Keratinocyte (primary cell): ENCODE data around the gene MAB21L3.

Experiments
- EZH2 ChIP-seq: IDR thresholded peaks from one replicate; pipeline ENCODE4 v1.6.1; 2012; ENCODE audit warnings: inconsistent platforms, mild to moderate bottlenecking, low read length, moderate library complexity
- TF ChIP-seq, protein P1 (sequence below), 3 experiments: IDR thresholded peaks in 1 of 3; conservative IDR thresholded peaks in 1 of 3; optimal IDR thresholded peaks in 1 of 3; 2 replicates in 2 of 3; 3 replicates in 1 of 3; pipeline versions ENCODE3 to v1.5.1; 2011; ENCODE audit warnings: low read length in 3 of 3, mild to moderate bottlenecking in 3 of 3, moderate library complexity in 2 of 3, control low read depth in 1 of 3, inconsistent platforms in 1 of 3; ENCODE audit not compliant: insufficient read depth in 2 of 3; ENCODE audit errors: extremely low read depth in 1 of 3

DNA sequence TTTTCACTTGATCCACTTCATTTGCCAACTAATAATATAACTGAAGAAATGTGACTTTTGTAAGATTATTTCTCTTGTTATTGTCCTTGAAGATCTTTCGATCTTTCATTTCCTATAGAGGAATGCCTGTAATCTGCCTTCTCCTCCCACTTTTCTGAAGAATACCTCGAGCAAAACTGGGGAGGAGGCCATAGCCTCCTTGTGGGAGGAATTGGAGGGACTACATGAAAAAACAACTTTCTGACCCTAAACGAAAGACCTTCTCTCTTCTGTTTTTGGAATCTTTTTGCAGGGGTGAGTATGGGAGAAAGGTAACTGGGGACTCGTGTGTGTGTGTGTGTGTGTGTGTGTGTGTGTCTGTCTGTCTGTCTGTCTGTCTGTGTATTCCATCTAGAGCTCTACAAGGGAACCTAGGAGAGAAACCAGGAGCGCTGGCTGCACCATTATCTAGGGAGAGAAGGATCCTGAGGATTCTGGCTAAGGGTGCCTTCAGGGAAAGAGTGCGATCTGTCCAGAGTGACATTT is 32.4 kb upstream of the MAB21L3 start:
- TF ChIP-seq, protein P1, sequence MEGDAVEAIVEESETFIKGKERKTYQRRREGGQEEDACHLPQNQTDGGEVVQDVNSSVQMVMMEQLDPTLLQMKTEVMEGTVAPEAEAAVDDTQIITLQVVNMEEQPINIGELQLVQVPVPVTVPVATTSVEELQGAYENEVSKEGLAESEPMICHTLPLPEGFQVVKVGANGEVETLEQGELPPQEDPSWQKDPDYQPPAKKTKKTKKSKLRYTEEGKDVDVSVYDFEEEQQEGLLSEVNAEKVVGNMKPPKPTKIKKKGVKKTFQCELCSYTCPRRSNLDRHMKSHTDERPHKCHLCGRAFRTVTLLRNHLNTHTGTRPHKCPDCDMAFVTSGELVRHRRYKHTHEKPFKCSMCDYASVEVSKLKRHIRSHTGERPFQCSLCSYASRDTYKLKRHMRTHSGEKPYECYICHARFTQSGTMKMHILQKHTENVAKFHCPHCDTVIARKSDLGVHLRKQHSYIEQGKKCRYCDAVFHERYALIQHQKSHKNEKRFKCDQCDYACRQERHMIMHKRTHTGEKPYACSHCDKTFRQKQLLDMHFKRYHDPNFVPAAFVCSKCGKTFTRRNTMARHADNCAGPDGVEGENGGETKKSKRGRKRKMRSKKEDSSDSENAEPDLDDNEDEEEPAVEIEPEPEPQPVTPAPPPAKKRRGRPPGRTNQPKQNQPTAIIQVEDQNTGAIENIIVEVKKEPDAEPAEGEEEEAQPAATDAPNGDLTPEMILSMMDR (optimal IDR thresholded peaks at IDR 0.05 in 1 of 3, IDR thresholded peaks at IDR 0.05 in 1 of 3, conservative IDR thresholded peaks at IDR 0.05 in 1 of 3; ENCODE audit: extremely low read depth in 1 of 3, insufficient read depth in 2 of 3, low read length in 3 of 3), result no peak
- no peak for TF ChIP-seq EZH2
